ENCODE measurements around the gene FLT4. TPM values are rescaled to one million over a fixed set of nuclear protein-coding genes. Genes with fewer than 3 reads are reported as not detected.
"Not testable (repeated sequence)": the region's sequence is repeated elsewhere in the genome, so short reads cannot be mapped to it uniquely, and the experiment has no call there.

FLT4 gene
- 0.56 TPM for polyA plus RNA-seq

GRCh38 chr5:180649297-180650039 is at the start of gene FLT4:
Gene FLT4 (minus strand): TSS chr5:180649600. CDS start chr5:180649545, 55 bp downstream.
- peaks cover 0 to 3% (median 3%) of the 10 kb centered on the region in 3 donors for H3K9me3 Mint-ChIP-seq
- H3K4me3 Mint-ChIP-seq: peak within 1 kb of the TSS; percentile 52 to 86 (median 76)
- peaks cover 48% of the 10 kb centered on the region for H3K27me3 Mint-ChIP-seq
- H3K4me1 Mint-ChIP-seq: peaks cover 4 to 12% (median 8%) of the 10 kb centered on the region in 3 donors
- H3K27ac Mint-ChIP-seq: peak within 1 kb of the TSS in 1 of 3 donors; percentile 57
- peaks cover 2% of the 10 kb centered on the region for H3K36me3 Mint-ChIP-seq

DNA sequence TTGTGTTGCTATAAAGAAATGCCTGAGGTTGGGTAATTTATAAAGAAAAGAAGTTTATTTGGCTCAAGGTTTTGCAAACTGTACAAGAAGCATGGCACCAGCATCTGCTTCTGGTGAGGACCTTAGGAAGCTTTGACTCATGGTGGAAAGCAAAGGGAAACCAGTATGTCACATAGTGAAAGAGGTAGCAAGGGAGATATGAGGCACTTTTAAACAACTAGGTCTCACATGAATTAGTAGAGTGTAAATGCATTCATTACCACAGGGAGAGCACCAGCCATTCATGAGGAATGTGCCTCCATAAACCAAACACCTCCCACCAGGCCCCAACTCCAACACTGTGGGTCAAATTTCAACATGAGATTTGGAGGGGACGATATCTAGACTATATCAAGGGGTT is 49.6 kb upstream of the FLT4 start:
- peaks cover 9% of the 10 kb centered on the region for H3K27me3 Mint-ChIP-seq

GRCh38 chr5:180696116-180696515 is 46.7 kb upstream of the FLT4 start:
- no peaks in the 10 kb centered on the region for H3K36me3 Mint-ChIP-seq
- no peak overlapping the region for H3K27ac Mint-ChIP-seq
- no peak overlapping the region for H3K4me3 Mint-ChIP-seq
- H3K4me1 Mint-ChIP-seq: no peaks in the 10 kb centered on the region
- peaks cover 2 to 20% (median 5%) of the 10 kb centered on the region in 3 donors for H3K9me3 Mint-ChIP-seq
- peaks cover 13% of the 10 kb centered on the region for H3K27me3 Mint-ChIP-seq

More for the DNA sequence above, 49.6 kb upstream of the FLT4 start:
- Mint-ChIP-seq H3K4me3 (no peak overlapping the region), H3K36me3 (no peaks in the 10 kb centered on the region), H3K9me3 (peaks cover 5 to 23% (median 6%) of the 10 kb centered on the region in 3 donors), H3K27ac (no peak overlapping the region), H3K4me1 (no peaks in the 10 kb centered on the region)

GRCh38 chr5:180692429-180692828 is 43.0 kb upstream of the FLT4 start:
- H3K4me3 Mint-ChIP-seq: no peak overlapping the region
- H3K27me3 Mint-ChIP-seq: peaks cover 12% of the 10 kb centered on the region
- peaks cover 2 to 4% (median 2%) of the 10 kb centered on the region in 3 donors for H3K9me3 Mint-ChIP-seq
- H3K4me1 Mint-ChIP-seq: no peaks in the 10 kb centered on the region
- H3K27ac Mint-ChIP-seq: no peak overlapping the region
- no peaks in the 10 kb centered on the region for H3K36me3 Mint-ChIP-seq

GRCh38 chr5:180691046-180691445 is 41.6 kb upstream of the FLT4 start:
- Mint-ChIP-seq H3K4me3 (no peak overlapping the region), H3K27ac (no peak overlapping the region)

GRCh38 chr5:180690562-180690961 is 41.2 kb upstream of the FLT4 start:
- Mint-ChIP-seq H3K4me3 (no peak overlapping the region), H3K4me1 (no peaks in the 10 kb centered on the region), H3K36me3 (no peaks in the 10 kb centered on the region), H3K27ac (no peak overlapping the region), H3K27me3 (peaks cover 19% of the 10 kb centered on the region), H3K9me3 (peaks cover 0 to 3% (median 2%) of the 10 kb centered on the region in 3 donors)

More at GRCh38 chr5:180691046-180691445, 41.6 kb upstream of the FLT4 start:
- Mint-ChIP-seq H3K4me1 (no peaks in the 10 kb centered on the region), H3K27me3 (peaks cover 15% of the 10 kb centered on the region), H3K9me3 (peaks cover 0 to 4% (median 2%) of the 10 kb centered on the region in 3 donors), H3K36me3 (no peaks in the 10 kb centered on the region)

- Mint-ChIP-seq H3K27me3 (peaks cover 22% of the 10 kb centered on the region), H3K4me3 (no peak overlapping the region), H3K36me3 (peaks cover 2% of the 10 kb centered on the region), H3K4me1 (no peaks in the 10 kb centered on the region), H3K27ac (no peak overlapping the region), H3K9me3 (peaks cover 0 to 2% (median 0%) of the 10 kb centered on the region in 3 donors)
These were observed 40.4 kb upstream of the FLT4 start for GRCh38 chr5:180689775-180690174.

DNA sequence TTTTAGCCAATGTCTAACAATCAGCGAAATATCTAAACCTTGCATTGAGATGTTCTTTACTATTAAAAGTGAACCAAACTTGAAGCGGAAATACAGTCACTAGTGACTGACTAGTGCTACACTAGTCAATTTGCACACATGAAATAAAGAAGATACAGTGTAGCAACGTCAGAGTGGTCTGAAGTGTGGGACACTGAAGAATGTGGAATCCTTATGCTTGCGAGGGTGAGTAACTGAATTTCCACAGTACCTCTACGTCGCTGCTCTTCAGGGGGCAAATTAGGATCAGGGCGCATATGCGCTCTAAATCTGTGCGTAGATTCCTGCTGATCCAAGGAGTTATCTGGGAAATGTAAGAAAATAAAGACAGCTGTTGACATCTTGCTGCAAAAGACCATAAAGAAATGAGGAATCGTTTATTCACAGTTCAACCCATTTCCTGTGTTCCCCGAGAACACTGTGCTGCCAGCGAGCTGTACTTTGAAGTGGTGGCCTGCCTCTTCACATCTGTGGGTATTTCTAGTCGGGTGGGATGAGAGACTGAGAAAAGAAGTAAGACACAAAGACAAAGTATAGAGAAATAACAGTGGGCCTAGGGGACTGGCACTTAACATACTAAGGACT is 39.8 kb upstream of the FLT4 start:
- Mint-ChIP-seq H3K4me3 (peak overlapping the region in 1 of 4 donors; percentile 9), H3K9me3 (no peaks in the 10 kb centered on the region), H3K27ac (peak overlapping the region in 1 of 3 donors; percentile 21), H3K4me1 (no peaks in the 10 kb centered on the region), H3K27me3 (peaks cover 23% of the 10 kb centered on the region), H3K36me3 (peaks cover 2% of the 10 kb centered on the region)

- Mint-ChIP-seq H3K36me3 (peaks cover 2% of the 10 kb centered on the region), H3K9me3 (no peaks in the 10 kb centered on the region), H3K27me3 (peaks cover 22% of the 10 kb centered on the region), H3K4me3 (no peak overlapping the region), H3K4me1 (no peaks in the 10 kb centered on the region), H3K27ac (no peak overlapping the region)
These were observed 39.1 kb upstream of the FLT4 start for GRCh38 chr5:180688330-180689070.

- H3K4me1 Mint-ChIP-seq, H3K36me3 Mint-ChIP-seq, H3K4me3 Mint-ChIP-seq, H3K27ac Mint-ChIP-seq, H3K9me3 Mint-ChIP-seq: not testable (repeated sequence)
- peaks cover 18% of the 10 kb centered on the region for H3K27me3 Mint-ChIP-seq
These were observed 37.4 kb upstream of the FLT4 start for GRCh38 chr5:180686799-180687198.

GRCh38 chr5:180684623-180685161 is 35.3 kb upstream of the FLT4 start:
- no peak overlapping the region for H3K4me3 Mint-ChIP-seq
- no peaks in the 10 kb centered on the region for H3K4me1 Mint-ChIP-seq
- H3K9me3 Mint-ChIP-seq: no peaks in the 10 kb centered on the region
- peaks cover 20% of the 10 kb centered on the region for H3K27me3 Mint-ChIP-seq
- H3K27ac Mint-ChIP-seq: no peak overlapping the region
- H3K36me3 Mint-ChIP-seq: peaks cover 2% of the 10 kb centered on the region

GRCh38 chr5:180683220-180683922 is 34.0 kb upstream of the FLT4 start:
- Mint-ChIP-seq H3K27me3 (peaks cover 18% of the 10 kb centered on the region), H3K4me1 (no peaks in the 10 kb centered on the region), H3K9me3 (no peaks in the 10 kb centered on the region), H3K27ac (no peak overlapping the region), H3K36me3 (peaks cover 2% of the 10 kb centered on the region), H3K4me3 (no peak overlapping the region)

DNA sequence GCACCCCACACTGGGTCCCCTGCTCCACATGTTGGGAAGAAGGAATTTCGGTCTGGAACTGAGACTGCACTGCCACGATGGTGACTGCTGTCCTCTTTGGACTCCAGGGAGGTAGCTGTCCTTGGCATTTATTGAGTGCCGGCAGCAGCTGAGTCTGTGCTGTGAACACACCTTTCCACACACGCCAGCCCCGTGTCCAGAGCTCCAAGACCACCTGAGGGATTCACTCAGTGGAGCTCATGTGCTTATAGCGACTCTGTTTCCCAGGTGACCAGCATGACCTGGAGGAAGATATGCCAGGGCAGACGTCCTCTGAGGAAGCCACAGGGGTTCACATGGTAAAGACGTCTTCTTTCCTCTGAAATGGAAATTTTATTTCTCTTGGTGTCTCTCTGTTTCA is 33.2 kb upstream of the FLT4 start:
- peaks cover 4% of the 10 kb centered on the region for H3K36me3 Mint-ChIP-seq
- no peaks in the 10 kb centered on the region for H3K9me3 Mint-ChIP-seq
- H3K4me1 Mint-ChIP-seq: no peaks in the 10 kb centered on the region
- H3K27ac Mint-ChIP-seq: no peak overlapping the region
- no peak overlapping the region for H3K4me3 Mint-ChIP-seq
- peaks cover 18% of the 10 kb centered on the region for H3K27me3 Mint-ChIP-seq

DNA sequence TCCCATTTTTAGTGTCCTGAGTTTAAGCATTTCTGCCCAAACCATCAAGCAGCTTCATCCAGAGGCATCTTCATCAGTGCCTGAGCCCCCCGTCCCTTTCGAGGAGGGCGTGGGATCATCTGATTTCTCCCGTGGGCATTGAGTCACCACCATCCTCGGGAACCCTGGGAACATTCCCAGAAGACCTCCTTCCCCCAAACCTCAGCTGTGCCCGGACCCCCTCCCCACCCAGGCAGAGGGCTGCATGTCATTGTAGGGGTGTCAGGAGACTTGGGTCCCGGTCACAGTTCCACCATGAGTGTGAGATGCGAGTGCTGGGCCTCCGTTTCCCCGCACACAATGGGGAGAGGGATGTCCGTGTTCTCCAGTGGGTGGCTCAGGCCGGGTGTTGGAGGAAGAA is 32.6 kb upstream of the FLT4 start:
- H3K27me3 Mint-ChIP-seq: peaks cover 18% of the 10 kb centered on the region
- H3K27ac Mint-ChIP-seq: peak overlapping the region in 1 of 3 donors; percentile 59
- H3K4me1 Mint-ChIP-seq, H3K9me3 Mint-ChIP-seq, H3K4me3 Mint-ChIP-seq, H3K36me3 Mint-ChIP-seq: not testable (repeated sequence)
